Measurements from ENCODE around the gene TRIM10. TPM values are rescaled to one million over a fixed set of nuclear protein-coding genes. Genes with fewer than 3 reads are reported as not detected.

Gene TRIM10
- total RNA-seq = under 0.01 TPM in 1 of 2 replicates, not detected in the other

- no peak for DNase-seq (ENCODE audit: low read depth in 2 of 2)
Observed at GRCh38 chr6:30160785-30161531, at the start of gene TRIM10. Gene TRIM10, minus strand, starts transcription at chr6:30161211. Its CDS starts 353 bp downstream, at chr6:30160858.

GRCh38 chr6:30207619-30208295, 46.7 kb upstream of the TRIM10 start:
- peak in 1 of 2 donors; percentile 30 for DNase-seq (ENCODE audit: low read depth in 2 of 2)

GRCh38 chr6:30206799-30207618, 46.0 kb upstream of the TRIM10 start:
- DNase-seq (ENCODE audit: low read depth in 2 of 2) = peak; percentile 9 to 20

GRCh38 chr6:30206152-30206551, 45.1 kb upstream of the TRIM10 start:
- no peak for DNase-seq (ENCODE audit: low read depth in 2 of 2)

GRCh38 chr6:30204116-30204515, 43.1 kb upstream of the TRIM10 start:
- DNase-seq (ENCODE audit: low read depth in 2 of 2) = no peak

GRCh38 chr6:30202366-30202765, 41.4 kb upstream of the TRIM10 start:
- no peak for DNase-seq (ENCODE audit: low read depth in 2 of 2)

- DNase-seq (ENCODE audit: low read depth in 2 of 2) = no peak
Observed at GRCh38 chr6:30200551-30201281, 39.7 kb upstream of the TRIM10 start.

GRCh38 chr6:30198166-30199084, 37.4 kb upstream of the TRIM10 start:
- DNase-seq (ENCODE audit: low read depth in 2 of 2) = no peak

GRCh38 chr6:30196376-30196775, 35.4 kb upstream of the TRIM10 start:
- no peak for DNase-seq (ENCODE audit: low read depth in 2 of 2)

GRCh38 chr6:30195951-30196350, 34.9 kb upstream of the TRIM10 start:
- no peak for DNase-seq (ENCODE audit: low read depth in 2 of 2)

- DNase-seq (ENCODE audit: low read depth in 2 of 2) = no peak
Observed at GRCh38 chr6:30194797-30195690, 34.0 kb upstream of the TRIM10 start.

GRCh38 chr6:30192076-30192475, 31.1 kb upstream of the TRIM10 start:
- peak in 1 of 2 donors; percentile 19 for DNase-seq (ENCODE audit: low read depth in 2 of 2)

GRCh38 chr6:30188541-30188940, 27.5 kb upstream of the TRIM10 start:
- no peak for DNase-seq (ENCODE audit: low read depth in 2 of 2)

- DNase-seq (ENCODE audit: low read depth in 2 of 2) = no peak
Observed at GRCh38 chr6:30185846-30186484, 25.0 kb upstream of the TRIM10 start.

GRCh38 chr6:30184417-30185031, 23.5 kb upstream of the TRIM10 start:
- DNase-seq (ENCODE audit: low read depth in 2 of 2) = no peak

GRCh38 chr6:30180145-30180544, 19.1 kb upstream of the TRIM10 start:
- no peak for DNase-seq (ENCODE audit: low read depth in 2 of 2)

- no peak for DNase-seq (ENCODE audit: low read depth in 2 of 2)
Observed at GRCh38 chr6:30178837-30179236, 17.8 kb upstream of the TRIM10 start.

- DNase-seq (ENCODE audit: low read depth in 2 of 2) = no peak
Observed at GRCh38 chr6:30175765-30176164, 14.8 kb upstream of the TRIM10 start.
